Superior temporal gyrus (tissue), 1 donor: ENCODE results near the gene EIF3D.
A peak's percentile ranks its signal among the peaks of the same experiment; 100 is the strongest.
"Not testable (repeated sequence)": the region's sequence is repeated elsewhere in the genome, so short reads cannot be mapped to it uniquely, and the experiment has no call there.

Source experiments
- DNase-seq: peaks from one replicate; pipeline ENCODE4 v3.0.0-alpha.2; 2016; ENCODE audit errors: extremely low spot score

Gene EIF3D

GRCh38 chr22:36549033-36549432 is 20.1 kb upstream of the EIF3D start:
- DNase-seq, result no peak

GRCh38 chr22:36548606-36549005 is 19.6 kb upstream of the EIF3D start:
- DNase-seq, result no peak

- peak; percentile 18 for DNase-seq
Observed at GRCh38 chr22:36546932-36547331, 18.0 kb upstream of the EIF3D start.

DNA sequence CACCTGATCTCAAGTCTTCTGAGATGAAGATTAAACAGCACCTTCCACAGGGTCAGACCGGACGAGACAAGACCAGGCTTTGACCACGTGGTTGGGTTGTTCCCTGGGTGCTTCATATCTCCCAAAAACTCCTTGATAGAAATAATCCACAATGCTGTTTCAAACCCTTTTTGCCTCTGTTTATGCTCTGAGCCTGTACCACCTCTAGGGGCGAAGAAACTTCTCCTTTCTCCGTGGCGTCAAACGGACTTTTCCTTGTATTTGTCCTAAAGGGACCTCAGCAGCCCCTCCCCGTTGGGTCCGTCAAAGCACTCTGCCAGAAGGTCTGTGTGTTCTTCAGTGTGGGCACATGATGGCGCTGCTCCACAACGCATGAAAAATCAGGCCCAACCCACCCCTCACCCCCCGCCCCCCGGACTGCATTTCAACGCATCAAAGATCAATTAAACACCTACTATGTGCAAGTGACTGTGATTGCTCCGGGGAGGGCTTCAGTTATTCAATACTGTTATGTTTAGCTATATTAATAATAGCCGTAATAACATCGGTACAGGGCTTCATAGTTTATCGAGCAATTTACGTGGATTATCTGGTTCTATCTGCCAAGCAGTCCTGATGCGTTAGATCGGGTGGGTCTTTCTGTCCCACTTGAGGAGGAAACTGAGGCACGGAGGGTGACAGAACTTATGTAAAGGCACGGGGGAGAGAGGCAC is 17.3 kb upstream of the EIF3D start:
- DNase-seq, result peak; percentile 57

DNA sequence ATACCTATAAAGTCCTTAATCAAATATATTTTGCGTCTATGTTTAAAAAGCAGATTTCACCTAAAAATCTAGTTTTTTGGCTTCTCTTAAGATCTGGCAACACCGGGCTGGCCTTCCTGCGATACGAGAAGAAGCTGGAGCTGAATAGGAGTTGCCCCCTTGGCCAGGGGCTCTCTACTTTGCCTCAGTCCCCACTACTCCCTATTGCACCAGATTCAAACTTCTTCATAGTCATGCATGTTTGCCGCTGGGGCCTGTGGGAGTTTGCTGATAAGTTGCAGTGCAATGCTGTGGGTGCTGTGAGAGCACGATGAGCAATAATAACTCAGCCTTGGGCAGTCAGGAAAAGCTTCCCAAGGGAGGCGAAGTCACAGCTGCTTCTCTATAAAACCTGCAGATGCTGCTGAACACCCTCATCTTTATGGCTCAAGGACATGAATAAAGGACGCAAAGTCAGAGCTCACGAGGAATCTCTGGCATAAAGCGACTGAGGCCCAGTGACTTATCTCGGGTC is 15.2 kb upstream of the EIF3D start:
- DNase-seq, result no peak

DNA sequence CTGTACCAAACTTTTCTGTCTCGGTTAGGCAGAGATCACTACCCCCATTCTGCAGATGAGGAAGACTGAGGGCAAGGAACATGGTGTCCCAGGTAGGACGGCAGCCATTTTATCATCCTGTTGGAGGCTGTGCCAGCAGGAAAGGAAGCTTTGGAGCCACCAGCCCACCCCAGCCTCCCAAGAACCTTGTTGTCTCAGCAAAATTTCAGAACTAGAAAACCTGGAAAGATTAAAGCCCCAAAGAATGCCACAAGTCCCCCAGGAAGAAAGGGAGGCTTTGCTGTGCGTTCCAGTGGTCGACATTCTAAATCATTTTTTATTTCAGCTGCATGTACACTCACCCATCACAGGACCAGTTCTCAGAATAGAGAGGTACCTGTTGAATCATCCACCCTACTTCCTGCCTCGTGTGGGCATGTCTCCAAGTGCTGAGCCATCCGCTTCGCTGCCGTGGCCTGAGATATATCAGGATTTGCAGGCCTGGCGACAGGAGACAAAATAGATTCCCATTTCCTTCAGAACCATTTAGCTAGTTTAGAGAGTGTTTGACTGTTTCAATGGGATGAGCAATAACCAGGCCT is 13.0 kb upstream of the EIF3D start:
- peak; percentile 65 for DNase-seq

GRCh38 chr22:36540867-36541642 is 12.1 kb upstream of the EIF3D start:
- no peak for DNase-seq

DNA sequence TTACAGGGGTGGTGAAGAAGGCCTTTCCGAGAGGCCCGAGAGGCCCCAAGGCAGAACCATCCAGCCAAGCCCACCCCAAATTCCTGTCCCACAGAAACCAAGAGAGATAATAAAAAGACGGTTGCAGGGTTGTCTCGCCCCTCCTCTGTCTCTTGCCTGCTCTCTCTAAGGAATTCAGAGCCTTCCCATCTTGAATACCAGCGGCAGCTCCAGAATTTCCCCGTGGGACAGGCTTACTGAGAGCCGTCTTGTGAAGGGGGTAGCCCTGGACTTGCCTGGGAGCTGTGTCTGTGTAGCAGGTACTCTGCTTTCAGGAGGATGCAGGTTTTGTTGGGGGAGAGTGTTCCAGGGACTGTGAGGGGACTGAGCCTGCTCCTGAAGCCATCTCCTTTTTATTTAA is 9.6 kb upstream of the EIF3D start:
- DNase-seq, result no peak

DNA sequence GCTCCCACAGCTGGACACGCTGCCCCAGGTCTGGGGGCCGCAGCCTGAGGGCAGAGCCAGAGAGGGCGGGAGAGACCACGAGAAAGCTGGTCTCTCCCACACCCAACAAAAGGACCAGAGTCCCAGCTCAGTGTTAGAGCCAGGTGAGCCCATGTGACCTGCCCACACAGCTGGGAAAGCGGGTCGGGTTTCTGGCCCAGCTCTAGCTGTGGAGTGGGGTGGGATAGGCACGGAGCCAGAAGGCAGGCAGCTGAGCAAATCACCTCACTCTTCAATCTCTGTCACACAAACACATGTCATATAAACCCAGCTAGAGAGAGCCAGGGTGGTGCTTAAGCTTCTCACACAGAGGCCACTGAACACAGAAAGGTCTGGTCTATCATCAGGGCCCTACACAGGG is 7.8 kb upstream of the EIF3D start:
- no peak for DNase-seq

DNA sequence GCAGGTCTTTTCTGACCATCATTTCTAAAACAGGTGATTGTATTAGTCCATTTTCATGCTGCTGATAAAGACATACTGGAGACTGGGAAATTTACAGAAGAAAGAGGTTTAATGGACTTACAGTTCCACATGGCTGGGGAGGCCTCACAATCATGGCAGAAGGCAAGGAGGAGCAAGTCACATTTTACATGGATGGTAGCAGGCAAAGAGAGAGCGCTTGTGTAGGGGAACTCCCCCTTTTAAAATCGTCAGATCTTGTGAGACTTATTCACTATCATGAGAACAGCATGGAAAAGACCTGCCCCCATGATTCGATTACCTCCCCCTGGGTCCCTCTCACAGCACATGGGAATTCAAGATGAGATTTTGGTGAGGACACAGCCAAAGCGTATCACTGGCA is 4.4 kb upstream of the EIF3D start:
- not testable (repeated sequence) for DNase-seq

DNA sequence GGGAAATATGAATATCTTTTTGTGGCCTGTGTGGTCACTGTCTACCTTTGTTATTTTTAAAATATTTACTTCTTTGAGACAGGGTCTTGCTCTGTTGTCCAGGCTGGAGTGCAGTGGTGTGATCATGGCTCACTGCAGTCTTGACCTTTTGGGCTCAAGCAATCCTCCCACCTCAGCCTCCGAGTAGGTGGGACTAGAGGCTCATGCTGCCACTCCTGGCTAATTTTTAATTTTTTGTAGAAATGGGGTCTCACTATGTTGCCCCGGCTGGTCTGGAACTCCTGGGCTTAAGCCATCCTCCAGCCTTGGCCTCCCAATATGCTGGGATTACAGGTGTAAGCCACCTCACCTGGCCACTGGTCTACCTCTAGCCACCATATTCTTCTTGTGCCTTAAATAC is 3.5 kb upstream of the EIF3D start:
- DNase-seq, result no peak

GRCh38 chr22:36528341-36528740 is 625 bp downstream of the EIF3D start:
- no peak for DNase-seq

- no peak for DNase-seq
Observed at GRCh38 chr22:36522662-36523061, 6.3 kb downstream of the EIF3D start.

GRCh38 chr22:36520423-36520822 is 8.5 kb downstream of the EIF3D start:
- no peak for DNase-seq

- not testable (repeated sequence) for DNase-seq
Observed at GRCh38 chr22:36519906-36520305, 9.1 kb downstream of the EIF3D start.

DNA sequence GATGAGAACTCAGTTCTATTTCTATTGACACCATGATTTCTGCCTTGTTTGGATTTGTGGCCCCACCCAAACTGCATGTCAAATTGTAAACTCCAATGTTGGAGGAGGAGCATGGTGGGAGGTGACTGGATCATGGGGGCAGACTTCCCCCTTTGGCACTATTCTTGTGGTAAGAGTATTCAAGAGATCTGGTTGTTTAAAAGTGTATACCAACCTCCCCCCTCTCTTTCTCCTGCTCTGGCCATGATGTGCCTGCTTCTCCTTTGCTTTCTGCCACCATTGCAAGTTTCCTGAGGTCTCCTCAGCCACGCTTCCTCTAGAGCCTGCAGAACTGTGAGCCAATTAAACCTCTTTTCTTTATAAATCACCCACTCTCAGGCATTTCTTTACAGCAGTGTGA is 14.2 kb downstream of the EIF3D start:
- no peak for DNase-seq

DNA sequence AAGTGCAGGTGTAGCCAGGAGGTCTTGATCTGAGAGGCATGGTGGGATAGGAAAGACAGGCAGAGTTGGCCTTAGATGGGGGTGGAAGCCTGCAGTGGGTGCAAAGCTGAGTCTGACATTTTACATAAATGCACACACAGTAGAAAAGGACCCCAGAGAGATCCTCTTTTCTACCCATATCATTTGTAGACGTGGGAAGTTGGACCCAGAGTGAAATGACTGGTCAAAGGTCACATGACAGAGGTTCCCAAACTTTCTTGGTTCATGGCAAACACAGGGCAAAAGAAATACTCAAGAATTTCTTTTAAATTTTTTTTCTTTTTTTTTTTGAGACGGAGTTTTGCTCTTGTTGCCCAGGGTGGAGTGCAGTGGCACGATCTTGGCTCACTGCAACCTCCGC is 16.0 kb downstream of the EIF3D start:
- DNase-seq, result no peak

DNA sequence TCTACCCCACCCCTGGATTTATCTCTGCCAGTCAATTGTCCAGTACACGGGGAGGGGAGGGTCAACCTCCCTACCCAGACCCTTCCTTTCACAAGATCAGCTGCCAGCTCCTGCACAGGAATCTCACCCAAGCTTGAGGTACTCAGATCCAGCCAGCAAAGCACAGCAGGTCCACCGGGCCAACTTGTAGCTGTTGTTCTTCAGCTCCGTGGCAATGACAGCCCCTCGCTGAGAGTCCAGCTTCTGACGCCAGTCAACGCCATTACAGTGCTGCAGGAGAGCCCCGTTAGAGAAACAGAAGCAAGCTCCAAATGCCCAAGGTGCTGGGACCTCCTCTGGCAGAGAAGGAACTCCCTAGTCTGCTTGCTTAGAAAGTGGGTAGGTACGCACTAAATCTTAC is 16.6 kb downstream of the EIF3D start:
- DNase-seq, result no peak

- DNase-seq, result peak; percentile 66
Observed at GRCh38 chr22:36510966-36511881, 17.7 kb downstream of the EIF3D start.

- DNase-seq, result no peak
Observed at GRCh38 chr22:36510384-36510783, 18.6 kb downstream of the EIF3D start.

DNA sequence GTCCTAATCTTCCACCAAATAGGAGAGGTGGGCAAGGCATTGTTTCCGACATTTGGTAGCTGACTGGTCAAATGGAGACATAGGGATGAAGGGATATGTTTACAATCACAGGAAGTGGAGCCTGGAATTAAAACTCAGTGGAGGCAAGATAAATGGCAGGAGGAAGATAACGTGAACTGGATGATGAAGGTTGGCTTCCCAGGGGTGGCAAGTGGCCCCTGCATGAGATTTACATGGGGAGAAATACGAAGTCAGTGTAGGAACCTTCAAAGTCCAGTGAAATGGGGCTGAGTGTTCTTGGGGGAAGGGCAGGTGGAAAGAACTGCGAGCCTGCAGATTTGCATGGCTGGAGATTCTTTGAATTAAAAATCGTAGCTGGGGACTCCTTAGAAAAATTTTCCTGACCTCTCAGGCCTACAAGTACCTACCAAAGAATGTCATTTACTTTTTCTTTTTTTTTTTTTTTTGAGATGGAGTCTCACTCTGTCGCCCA is 21.4 kb downstream of the EIF3D start:
- DNase-seq, result no peak
